Activated CD4-positive, alpha-beta T cell treated with anti-CD3 and anti-CD28 coated beads, Interleukin-2, Interleukin-6, amounts not matched to agents 100 ng/mL and 50 ng/mL, durations not matched to agents 16 hours and 8 hours (primary cell): Measurements from ENCODE around the gene NANP.

Experiments used
- DNase-seq: peaks from one replicate; pipeline ENCODE4 v3.0.0-alpha.2; 2020

Gene NANP

GRCh38 chr20:25567286-25567685 is 56.5 kb downstream of the NANP start:
- DNase-seq: no peak

GRCh38 chr20:25566821-25567220 is 57.0 kb downstream of the NANP start:
- no peak for DNase-seq

- DNase-seq: no peak
These were observed 58.1 kb downstream of the NANP start for GRCh38 chr20:25565578-25566157.

GRCh38 chr20:25563876-25564275 is 59.9 kb downstream of the NANP start:
- DNase-seq: no peak

- DNase-seq: no peak
These were observed 60.5 kb downstream of the NANP start for GRCh38 chr20:25563362-25563761.
